ENCODE data around the gene SGTB.

GRCh38 chr5:65718576-65719310, 3.2 kb downstream of the SGTB start:
- no peak for TF ChIP-seq CTCF (IDR thresholded peaks at IDR 0.05)
- TF ChIP-seq EZH2 (IDR thresholded peaks at IDR 0.05; ENCODE audit: borderline replicate concordance, insufficient read depth, low read depth, low read length, poor library complexity, severe bottlenecking) = no peak
